HG02588 (cell line): ENCODE results near the gene GLB1L3.
"Not testable (repeated sequence)": the region's sequence is repeated elsewhere in the genome, so short reads cannot be mapped to it uniquely, and the experiment has no call there.

Source experiments
- ATAC-seq: cut with Tn5 transposase; IDR thresholded peaks from one replicate; pipeline ENCODE4 v1.9.1; 2021; ENCODE audit warnings: mild to moderate bottlenecking, moderate library complexity; ENCODE audit not compliant: unreplicated experiment

Gene GLB1L3

GRCh38 chr11:134294664-134295063 lies 18.5 kb downstream of the GLB1L3 start:
- ATAC-seq: no peak

- no peak for ATAC-seq
Measured at GRCh38 chr11:134312223-134312622, 36.0 kb downstream of the GLB1L3 start.

GRCh38 chr11:134312807-134313206 lies 36.6 kb downstream of the GLB1L3 start:
- no peak for ATAC-seq

GRCh38 chr11:134313379-134313778 lies 37.2 kb downstream of the GLB1L3 start:
- ATAC-seq: no peak

- ATAC-seq: no peak
Measured at GRCh38 chr11:134313821-134314607, 37.8 kb downstream of the GLB1L3 start.

GRCh38 chr11:134317103-134317502 lies 40.9 kb downstream of the GLB1L3 start:
- no peak for ATAC-seq

- not testable (repeated sequence) for ATAC-seq
Measured at GRCh38 chr11:134321373-134321772, 45.2 kb downstream of the GLB1L3 start.

GRCh38 chr11:134322553-134322952 lies 46.4 kb downstream of the GLB1L3 start:
- no peak for ATAC-seq

- no peak for ATAC-seq
Measured at GRCh38 chr11:134328433-134328832, 52.3 kb downstream of the GLB1L3 start.

- ATAC-seq: no peak
Measured at GRCh38 chr11:134330611-134331353, 54.6 kb downstream of the GLB1L3 start.

- ATAC-seq: peak; percentile 60
Measured at GRCh38 chr11:134331354-134332188, 55.4 kb downstream of the GLB1L3 start, which contains the start of gene GLB1L2. Gene GLB1L2 (plus strand): TSS chr11:134331988. CDS start chr11:134332062, 74 bp downstream.

GRCh38 chr11:134332189-134332631 lies 56.0 kb downstream of the GLB1L3 start:
- no peak for ATAC-seq

- ATAC-seq: no peak
Measured at GRCh38 chr11:134332782-134333181, 56.6 kb downstream of the GLB1L3 start.

GRCh38 chr11:134333312-134333711 lies 57.1 kb downstream of the GLB1L3 start:
- no peak for ATAC-seq

GRCh38 chr11:134333946-134334345 lies 57.8 kb downstream of the GLB1L3 start:
- no peak for ATAC-seq

GRCh38 chr11:134334796-134335571 lies 58.8 kb downstream of the GLB1L3 start:
- no peak for ATAC-seq

- no peak for ATAC-seq
Measured at GRCh38 chr11:134337051-134337450, 60.9 kb downstream of the GLB1L3 start.

- ATAC-seq: no peak
Measured at GRCh38 chr11:134338068-134338467, 61.9 kb downstream of the GLB1L3 start.

GRCh38 chr11:134338654-134339053 lies 62.5 kb downstream of the GLB1L3 start:
- no peak for ATAC-seq

GRCh38 chr11:134339756-134340155 lies 63.6 kb downstream of the GLB1L3 start:
- ATAC-seq: no peak
